Middle frontal gyrus (tissue), 1 donor: ENCODE results near the gene FAM83E.
"Not testable (repeated sequence)": the region's sequence is repeated elsewhere in the genome, so short reads cannot be mapped to it uniquely, and the experiment has no call there.

Experiments
- DNase-seq: peaks from one replicate; pipeline ENCODE4 v3.0.0-alpha.2; 2015; ENCODE audit warnings: low spot score; ENCODE audit errors: extremely low spot score

Gene FAM83E

DNA sequence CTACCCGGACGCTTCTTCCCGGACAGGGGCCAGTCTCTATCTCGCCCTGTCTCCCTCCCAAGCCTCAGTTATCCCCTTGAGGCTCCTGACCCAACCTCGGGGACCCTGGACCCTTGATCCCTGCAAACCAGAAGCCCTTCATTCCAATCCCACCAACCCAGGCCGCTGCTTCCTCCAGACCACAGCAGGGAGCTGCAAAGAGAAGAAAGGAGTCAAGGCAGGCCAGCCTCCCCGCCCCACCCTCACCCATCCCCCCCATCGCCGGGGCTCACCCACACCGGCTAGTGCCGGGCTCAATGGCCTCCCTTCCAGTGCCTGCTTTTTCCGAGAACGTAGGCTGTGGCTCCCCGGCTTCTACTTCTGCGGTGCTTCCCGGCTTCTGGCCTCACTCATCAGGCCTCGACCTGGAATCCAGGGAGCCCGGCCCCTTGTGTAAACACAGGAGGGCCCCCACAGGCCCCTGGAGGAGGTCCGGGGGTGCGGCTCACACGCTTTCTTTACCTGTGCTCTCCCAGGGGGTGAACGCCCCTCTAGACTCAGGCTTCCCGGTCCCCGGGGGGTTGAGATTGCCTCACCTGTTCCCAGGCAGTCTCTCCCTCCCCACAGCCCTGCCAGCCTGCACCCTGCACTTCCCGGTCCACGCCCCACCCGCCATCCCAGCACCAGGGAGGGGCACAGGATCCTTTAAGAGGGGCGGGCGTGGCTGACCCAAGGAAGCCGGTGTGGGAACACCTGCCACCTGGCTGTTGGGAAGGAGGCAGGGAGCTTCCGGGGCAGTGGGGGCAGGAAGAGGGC, at the start of gene FAM83E:
Gene FAM83E (minus strand): TSS at position 641 of the 795 bp plus-strand sequence. CDS start 1,704 bp downstream, outside the sequence.
- DNase-seq = no peak

DNA sequence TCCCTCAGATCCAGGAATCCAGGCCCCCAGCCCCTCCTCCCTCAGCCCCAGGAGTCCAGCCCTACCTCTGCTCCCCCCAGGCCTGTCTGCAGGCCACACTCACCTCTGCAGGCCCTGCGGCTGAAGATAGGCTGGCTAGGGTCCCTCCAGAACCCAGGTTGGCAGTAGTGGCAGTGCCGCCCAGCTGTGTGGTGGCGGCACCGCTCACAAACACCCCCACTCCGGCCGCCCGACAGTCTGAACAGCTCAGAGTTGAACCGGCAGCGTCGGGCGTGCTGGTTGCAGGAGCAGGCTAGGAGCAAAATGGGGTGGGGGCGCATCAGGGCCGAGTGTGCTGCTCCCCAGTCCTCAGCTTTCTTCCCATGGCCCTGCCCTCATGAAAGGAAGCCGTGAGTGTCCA, 49.6 kb upstream of the FAM83E start:
- DNase-seq = no peak

DNA sequence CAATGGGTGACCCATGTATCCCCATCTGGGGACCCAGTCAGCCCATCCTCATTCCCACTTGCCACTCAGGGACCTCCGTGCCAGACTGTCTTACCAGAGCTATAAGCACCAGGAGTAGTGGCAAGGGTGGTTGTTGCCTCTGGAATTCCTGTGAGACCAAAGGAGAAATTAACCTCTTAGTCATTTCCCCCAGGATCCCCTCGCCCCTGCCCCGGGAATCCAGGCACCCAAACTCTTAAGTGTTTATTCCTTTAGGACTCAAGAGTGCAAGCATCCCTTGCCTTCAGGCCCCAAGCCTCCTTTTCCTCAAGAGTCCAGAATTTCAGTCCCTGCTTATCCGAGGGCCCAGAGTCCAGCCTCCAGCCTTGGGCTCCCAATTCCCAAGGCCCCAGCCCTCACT, 48.8 kb upstream of the FAM83E start:
- DNase-seq = no peak

DNA sequence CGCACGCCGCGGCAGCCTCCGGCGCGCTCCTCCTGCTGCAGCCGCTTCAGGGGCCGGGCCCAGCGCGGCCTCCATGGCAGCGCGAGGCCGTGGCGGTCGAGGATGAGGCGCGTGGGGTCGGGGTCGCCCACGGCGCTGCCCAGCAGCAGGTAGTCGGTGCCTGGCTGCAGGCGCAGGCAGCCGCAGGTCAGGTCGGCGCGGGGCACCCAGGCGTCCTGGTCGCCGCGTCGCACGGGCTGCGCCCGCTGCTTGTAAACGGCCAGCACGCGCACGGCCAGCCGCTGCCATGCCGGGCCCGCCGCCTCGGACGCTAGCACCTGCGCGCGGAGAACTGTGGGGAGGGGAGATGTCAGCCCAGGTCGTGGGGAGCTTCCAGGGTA, 46.8 kb upstream of the FAM83E start:
- DNase-seq = no peak

DNA sequence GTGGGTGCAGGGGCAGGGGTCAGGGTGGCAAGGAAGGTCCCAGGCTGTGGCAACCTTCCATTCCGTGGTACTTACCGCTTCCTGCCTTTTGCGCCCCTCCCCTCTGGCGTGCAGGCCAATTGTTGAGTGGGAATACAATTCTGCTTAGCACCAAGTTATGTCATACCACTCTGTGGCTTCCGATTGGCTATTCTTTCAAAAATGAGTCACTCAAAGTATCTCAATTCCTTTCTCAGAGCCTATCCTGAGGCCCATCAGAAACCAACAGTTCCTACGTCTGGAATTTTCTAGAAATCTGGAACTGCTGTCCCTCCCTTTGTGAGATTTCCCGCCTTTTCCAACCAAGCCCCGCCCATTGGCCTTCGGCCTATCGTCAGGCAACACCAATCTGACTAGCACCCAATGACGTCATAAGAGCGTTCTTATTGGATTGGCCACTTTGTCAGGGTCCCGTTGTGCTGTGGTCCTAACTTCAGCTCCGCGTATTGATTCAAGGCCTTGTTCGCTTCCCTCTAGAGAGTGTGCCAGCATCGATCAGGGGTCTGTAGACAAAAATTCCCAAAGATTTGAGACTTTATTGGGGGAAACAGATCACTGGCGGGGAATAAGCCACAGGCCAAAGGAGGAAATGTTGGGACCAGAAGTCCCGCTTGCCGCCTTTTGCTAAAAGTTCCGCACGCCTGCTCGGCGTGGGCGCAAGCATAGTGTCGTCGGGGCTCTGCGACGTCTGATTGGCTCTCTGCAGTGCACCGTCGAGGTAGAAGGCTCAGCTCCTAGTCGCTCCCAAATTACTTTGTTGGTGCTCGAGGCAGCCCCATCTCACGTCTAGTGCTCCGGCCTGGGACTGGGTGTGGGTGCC, 46.2 kb upstream of the FAM83E start:
- DNase-seq = peak; percentile 55

DNA sequence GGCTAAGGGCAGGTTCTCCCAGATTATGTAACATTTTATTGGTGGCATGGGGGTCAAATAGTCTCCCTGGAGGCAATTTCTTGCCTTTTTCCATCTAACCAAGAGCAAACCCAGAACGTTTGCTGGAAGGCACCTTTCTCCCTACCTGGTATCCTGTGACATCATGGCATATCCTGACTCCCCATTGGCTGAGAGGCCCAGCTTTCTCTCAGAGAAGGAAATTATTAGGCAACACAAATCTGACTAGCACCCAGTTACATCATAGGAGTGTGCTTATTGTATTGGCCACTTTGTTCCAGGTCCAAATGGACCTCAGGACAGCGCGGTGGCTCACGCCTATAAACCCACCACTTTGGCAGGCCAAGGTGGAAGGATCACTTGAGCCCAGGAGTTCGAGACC, 44.9 kb upstream of the FAM83E start:
- no peak for DNase-seq

DNA sequence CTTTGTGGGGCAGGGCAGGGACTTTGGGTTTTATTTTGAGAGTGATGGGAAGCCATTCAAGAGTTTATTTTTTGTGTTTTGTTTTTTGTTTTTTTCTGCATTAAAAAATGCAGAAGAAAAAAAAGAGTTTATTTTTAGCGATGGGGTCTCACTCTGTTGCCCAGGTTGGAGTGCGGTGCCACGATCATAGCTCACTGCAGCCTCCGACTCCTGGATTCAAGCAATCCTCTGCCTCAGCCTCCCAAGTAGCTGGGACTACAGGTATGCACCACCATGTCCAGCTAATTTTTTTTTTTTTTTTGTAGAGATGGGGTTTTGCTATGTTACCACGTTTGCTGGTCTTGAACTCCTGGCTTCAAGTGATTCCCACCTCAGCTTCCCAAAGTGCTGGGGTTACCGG, 43.6 kb upstream of the FAM83E start:
- DNase-seq = no peak

DNA sequence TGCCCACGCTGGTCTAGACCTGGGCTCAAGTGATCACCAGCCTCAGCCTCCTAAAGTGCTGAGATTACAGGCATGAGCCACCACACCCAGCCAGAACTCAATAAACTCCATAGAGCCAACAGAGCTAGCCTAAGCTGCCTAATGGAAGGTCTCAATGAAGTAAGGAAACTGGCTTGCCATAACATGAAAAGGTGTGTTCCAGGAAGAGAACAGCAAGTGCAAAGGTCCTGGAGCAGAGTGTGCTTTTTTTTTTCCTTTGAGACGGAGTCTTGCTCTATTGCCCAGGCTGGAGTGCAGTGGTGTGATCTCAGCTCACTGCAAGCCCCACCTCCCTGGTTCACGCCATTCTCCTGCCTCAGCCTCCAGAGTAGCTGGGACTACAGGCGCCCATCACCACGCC, 43.0 kb upstream of the FAM83E start:
- not testable (repeated sequence) for DNase-seq

DNA sequence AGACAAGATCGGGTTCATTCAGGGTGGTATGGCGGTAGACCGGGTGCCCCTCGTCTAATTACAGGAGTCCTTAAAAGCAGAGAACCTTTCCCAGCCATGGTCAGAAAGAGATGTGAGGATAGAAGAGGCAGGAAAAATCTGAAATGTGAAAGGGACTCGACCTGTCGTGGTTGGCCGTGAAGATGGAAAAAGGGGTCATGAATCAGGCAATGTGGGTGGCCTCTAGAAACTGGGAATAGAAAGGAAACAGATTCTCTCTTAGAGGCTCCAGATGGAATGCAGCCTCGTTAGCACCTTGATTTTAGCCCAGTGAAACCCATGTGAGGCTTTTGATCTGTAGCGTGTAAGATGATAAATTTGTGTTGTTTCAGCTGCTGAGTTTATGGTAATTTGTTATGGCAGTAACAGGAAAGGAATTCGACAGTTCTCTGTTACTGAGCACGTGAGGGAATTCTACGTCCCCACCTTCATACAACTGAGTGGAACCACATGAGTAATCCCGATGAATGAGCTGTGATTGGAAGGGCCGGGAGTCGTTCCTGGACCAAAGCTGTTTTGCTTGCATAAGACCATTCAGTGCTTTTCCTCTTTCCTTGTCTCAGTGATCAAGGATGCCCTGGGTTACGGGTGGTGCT, 42.1 kb upstream of the FAM83E start:
- no peak for DNase-seq

DNA sequence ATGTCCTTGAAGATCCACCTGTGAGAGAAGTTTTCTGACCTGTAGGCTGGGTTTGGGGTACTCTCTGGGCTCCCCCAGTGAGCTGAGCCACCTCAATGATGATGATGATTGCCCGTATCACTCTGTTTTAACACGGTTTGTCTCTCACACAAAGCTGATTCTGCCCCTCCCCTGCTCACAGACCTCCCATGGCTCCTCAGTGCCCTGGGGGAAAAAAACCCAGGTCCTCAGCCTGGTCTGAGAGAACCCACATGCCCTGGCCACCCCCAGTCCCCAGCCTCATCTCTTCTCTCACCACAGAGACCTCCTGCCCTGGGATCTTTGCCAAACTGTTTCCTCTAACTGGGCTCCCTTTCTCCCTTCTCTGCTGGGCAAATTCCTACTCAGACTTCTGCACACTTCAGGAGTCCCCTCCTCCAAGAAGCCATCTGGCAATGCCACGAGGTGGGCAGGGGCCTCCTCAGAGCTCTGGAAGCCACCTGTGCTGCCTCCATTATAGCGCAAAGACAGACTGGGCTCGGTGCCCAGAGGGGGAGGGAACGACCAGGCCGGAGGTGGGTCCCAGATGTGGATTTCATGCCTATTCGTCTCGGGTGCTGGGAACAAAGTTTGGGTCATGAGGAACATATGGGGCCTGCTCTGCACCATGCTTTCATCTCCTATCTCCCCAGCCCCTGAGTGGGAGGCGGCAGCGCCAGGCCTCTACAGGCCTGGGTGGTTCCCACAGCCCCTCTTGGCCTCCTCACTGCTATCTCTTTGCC, 39.6 kb upstream of the FAM83E start:
- no peak for DNase-seq

DNA sequence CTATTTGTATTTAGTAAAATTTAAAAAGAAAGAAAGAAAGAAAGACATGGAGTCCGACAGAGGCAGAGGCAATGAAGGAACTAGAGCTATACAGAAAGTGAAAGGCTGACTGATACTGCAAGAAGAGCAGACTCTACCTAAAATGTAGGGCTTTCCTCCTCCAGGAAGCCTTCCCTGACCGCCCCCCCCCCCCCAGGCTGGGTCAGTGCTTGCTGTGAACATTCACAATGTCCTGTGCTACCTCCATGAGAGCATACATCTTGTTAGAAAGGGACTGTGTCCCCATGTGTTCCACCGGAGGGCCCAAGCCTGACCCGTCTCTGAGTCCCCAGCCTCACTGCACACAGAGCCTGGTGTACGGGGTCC, 36.8 kb upstream of the FAM83E start:
- no peak for DNase-seq

DNA sequence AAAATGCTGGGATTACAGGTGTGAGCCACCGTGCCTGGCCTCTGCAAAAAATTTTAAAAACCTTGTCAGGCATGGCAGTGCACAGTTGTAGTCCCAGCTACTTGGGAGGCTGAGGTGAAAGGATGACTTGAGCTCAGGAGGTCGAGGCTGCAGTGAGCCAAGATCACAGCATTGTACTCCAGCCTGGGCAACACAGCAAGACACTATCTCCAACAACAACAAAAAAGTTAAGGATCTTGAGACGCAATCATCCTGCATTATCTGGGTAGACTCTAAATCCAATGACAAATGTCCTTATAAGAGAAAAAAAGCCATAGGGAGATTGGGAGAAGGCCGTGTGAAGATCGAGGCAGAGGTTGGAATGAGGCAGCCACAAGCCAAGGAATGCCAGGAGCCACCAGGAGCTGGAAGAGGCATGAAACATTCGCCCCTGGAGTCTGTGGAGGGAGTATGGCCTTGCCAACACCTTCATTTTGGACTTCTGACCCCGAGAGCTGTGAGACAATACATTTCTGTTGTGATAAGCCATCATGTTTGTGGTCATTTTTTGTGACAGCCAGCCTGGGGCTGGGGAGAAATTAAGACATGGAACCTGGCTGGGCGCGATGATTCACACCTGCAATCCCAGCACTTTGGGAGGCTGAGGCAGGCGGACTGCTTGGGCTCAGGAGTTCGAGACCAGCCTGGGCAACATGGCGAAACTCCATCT, 36.3 kb upstream of the FAM83E start:
- no peak for DNase-seq

DNA sequence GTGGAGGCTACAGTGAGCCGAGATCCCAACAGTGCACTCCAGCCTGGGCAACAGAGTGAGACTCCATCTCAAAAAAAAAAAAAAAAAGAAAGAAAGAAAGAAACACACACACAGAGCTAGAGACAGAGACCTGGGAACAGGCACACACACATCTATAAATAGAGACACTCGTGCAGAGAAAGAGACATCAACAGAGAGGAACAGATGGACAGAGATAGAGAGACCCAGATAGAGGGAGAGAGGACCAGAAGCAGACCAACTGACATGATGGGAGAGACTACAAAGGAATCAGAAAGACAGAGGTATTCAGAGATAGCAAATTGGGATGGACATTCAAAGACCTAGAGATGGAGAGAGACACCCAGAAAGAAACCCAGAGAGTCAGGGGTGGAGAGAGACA, 33.3 kb upstream of the FAM83E start:
- DNase-seq = no peak

DNA sequence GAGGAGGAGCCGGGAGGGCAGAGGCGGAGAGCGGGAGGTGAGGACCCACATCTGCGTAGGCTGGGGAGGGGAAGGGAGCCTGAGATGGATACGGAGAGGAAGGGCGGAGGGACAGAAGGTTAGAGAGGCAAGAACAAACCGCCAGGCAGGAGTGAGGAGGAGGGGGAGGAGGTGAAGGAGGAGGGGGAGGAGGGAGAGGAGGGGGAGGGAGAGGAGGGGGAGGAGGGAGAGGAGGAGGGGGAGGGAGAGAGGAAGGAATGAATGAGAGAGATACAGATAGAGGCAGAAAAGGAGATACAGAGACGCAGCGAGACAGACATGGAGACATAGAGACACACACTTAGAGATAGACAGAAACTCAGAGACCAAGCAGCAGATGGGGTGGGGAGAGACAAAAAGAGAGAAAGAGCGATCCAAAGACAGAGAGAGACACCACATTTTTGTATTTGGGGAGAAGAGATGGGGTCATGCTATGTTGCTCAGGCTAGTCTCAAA, 31.9 kb upstream of the FAM83E start:
- no peak for DNase-seq

DNA sequence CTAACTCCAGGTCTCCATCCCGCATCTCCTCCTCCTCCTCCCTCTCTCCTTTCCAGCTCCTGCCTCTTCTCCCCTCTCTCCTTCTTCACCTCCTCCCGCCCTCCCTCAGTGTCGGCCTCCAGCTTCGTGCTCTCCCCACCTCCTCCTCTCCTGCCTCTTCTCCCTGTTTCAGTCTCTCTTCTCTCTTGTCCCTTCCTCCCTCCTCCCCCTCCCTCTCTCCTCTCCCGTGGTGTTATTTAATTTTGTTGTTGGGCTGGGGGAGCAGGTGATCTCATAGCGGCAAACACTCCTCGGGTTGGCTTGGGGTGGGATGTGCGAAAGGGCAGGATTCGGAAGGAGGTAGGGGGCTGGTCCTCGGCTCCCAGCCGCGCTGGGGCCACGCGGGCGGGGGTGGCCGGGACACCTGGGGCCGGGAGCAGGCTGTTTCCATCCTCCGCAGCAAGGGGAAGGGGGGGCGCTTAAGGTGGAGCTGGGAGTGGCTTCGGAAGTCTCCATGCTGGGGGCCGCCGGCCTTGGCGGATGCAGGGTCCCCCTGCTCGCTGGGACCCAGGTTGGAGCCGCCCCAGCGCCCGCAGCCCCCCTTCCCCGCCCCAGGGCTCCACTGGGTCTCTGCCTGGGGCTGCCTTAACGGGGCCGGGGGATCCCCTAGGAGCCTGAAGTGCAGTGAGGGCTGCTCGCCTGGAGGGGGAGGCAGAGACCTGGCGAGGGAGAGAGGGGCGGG, 31.3 kb upstream of the FAM83E start, which contains the start of gene CA11:
Gene CA11 (minus strand): TSS at position 187 of the 721 bp plus-strand sequence. CDS start 555 bp downstream, outside the sequence.
- DNase-seq = peak; percentile 80

DNA sequence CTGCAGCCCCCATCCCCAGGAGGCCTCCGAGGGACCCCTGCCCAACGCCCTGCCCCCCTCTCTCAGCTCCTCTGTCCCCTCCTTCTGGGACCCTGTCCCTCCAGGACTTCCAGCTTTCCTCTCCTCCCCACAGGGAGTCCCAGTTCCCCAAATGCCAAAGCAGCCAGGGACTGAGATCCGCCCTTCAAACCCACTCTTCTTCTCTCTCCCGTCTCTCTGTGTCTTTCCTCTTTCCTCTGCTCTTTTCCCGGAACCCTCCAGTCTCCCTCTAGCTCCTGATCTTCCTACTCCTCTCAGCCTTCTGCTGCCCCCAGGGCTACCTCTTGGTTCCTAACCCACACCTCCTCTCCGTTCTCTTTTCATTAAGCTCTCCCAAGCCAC, 30.7 kb upstream of the FAM83E start:
- DNase-seq = no peak

DNA sequence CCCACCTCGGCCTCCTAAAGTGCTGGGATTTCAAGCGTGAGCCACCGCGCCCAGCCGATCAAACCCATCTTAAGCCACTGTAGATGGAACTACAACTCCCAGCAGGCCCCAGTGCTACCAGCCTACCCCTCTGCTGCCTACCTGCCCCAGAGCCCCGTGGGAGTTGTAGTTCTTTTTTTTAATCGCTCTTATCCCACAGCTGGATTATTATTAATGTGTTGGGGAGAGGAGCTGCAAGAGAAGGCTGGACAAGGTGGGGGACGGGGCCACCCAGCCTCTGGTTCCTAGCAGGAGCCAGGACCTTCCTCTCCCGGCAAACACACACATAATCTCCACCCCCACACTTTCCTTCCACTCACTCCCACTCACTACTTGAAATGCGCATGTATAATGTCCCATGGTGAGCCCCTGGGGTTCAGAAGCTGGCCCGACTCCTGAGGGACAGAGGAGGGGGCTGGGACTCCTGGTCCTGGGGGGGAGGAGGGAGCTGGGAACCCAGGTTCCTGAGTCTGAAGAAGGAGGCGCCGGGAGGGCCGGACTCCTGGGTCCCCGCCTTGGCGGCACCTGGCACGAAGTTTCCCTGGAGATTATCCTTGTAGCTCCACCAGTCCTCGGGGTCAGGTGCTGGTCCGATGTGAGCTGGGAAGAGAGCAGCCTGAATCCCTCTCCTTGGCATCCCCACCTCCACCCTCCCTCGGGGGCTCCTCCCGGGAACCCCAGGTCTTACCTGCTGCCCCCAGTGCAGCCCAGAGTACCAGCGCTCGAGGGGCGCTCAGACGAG, 30.2 kb upstream of the FAM83E start:
- peak; percentile 52 for DNase-seq

DNA sequence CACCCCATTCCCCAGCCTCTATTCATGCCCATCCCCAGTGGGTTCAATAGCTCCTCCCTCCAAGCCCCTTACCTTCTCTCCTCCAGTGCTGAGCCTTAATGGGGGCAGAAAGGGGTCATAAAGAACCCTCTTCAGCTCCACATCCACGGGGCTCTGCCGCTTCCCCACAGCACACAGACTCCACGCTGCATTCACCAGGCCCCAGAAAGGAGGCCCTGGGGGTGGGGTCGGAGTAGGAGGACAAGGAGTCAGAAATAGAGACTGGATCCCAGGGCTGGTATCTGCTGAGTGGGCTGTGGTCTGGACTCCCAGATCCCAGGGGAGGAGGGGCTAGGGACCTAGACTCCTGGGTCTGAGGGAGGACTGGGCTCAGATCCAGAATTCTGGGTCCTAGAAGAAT, 29.5 kb upstream of the FAM83E start:
- DNase-seq = no peak

DNA sequence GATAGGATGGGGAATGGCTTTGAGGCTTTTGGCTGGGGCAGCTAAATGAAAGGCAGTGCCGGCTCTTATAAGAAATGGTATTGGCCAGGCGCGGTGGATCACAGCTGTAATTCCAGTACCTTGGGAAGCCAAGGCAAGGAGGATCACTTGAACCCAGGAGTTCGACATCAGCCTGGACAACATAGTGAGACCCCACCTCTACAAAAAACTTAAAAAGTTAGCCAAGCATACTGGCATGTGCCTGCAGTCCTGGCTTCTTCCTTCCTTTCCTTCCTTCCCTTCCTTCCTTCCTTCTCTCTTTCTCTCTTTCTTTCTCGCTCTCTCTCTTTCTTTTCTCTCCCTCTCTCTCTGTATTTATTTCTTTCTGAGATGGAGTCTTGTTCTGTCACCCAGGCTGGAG, 28.0 kb upstream of the FAM83E start:
- no peak for DNase-seq
